CD4-positive, alpha-beta T cell treated with Interleukin-6 for 4 hours (primary cell): ENCODE results near the gene PWP1.
A peak's percentile ranks its signal among the peaks of the same experiment; 100 is the strongest.

Experiments used
- DNase-seq: peaks from one replicate; pipeline ENCODE4 v3.0.0-alpha.2; 2020; ENCODE audit warnings: mixed read lengths

PWP1 gene

DNA sequence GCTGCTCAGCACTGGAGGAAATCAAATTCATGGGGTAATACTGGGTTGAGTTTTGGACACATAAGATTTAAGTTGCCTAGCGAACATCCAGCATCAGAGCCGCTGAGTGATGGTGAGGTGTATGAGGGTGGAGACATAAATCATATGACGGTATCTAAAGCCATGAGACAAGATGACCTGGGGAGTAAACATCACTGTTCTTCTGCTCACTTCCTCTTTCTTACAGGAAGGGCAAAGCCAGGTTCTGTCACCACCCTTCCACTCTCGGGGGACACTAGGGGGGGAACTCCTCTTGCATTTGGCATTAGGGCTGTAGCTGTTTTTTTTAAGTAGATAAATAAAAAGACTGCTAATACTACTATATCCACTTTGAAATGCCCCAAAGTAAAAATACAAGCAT lies 51.3 kb downstream of the PWP1 start:
- no peak for DNase-seq

DNA sequence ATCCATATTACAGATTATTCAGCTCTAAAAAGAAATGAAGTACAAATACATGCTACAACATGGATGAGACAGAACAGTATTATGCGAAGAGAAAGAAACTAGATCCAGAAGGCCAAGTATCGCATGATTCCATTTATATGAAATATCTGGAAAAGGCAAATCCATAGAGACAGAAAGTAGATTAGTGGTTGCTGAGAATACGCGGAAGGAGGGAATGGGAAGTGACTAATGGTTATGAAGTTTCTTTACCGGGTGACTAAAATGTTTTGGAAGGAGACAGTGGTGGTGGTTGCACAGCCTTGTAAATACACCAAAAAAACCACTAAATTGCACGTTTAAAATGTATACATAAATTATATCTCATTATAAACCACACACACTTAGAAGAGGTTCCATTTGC lies 62.9 kb downstream of the PWP1 start:
- DNase-seq = no peak

- no peak for DNase-seq
These were observed 63.5 kb downstream of the PWP1 start for GRCh38 chr12:107749083-107749482.

- peak; percentile 15 for DNase-seq
These were observed 73.8 kb downstream of the PWP1 start for GRCh38 chr12:107759410-107759809.

DNA sequence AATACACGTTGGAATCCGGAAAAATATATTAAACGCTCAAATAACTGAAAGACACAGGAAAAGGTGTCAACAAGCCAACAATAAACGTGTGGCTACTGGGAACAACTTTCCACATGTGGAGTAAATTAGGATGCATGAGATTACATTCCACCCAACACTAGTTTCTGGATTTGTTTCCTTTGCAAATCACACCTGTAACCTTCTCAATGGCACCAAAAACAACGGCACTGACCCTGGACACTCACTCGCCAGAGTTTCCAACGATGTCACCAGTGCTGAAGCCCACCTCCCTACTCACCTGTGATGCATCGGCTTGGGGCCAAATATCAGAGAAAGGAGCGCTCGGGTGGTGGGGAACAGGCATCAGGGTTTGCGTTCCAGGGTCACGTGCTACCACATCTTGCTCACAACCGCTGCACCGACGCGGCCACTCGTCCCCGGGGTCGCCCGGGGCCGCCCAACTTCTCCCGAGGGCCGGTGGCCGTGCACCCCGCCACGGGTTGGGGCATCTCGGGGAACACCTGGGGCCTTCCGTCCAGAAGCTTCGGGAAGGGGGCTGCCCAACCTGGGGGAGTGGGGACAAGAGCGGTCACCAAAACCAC lies 74.7 kb downstream of the PWP1 start:
- peak; percentile 38 for DNase-seq

- peak; percentile 92 for DNase-seq
These were observed 75.4 kb downstream of the PWP1 start, which contains the start of gene PRDM4 for GRCh38 chr12:107760809-107761501. Gene PRDM4 (minus strand): TSS chr12:107761137. CDS start chr12:107760515, 622 bp downstream.

DNA sequence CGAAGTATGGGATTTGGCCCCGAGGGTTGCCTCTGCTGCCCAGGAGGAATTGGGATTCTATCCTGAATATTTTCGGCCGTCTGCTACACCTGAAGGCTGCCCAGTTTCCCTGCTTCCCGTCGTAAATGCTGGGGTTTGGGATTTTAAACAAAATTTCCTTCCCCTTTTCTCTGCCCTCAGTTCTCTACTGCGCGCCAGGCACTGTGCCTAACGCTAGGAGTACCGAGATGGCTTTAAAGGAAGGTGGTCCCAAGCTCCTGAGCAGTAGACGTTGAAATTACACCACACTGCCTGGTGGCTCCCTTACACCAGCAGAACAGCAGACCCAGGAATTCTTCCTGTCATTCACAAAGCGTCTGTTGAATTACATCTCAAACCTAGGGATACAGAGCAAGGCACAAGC lies 75.9 kb downstream of the PWP1 start:
- DNase-seq = peak; percentile 21
